Breast epithelium (tissue), 3 donors: Measurements from ENCODE around the gene CYP4F12.

Experiments
- CTCF ChIP-seq, 3 donors: fragments of 450-650 bp; IDR thresholded peaks; one replicate each; pipeline ENCODE4 v1.5.1; 2016 to 2017; ENCODE audit warnings: antibody characterized with exemption in 3 of 3, mild to moderate bottlenecking in 3 of 3, moderate library complexity in 3 of 3
- POLR2AphosphoS5 ChIP-seq, 3 donors: sonication (generic); formaldehyde crosslinking; IDR thresholded peaks; one replicate each; pipeline ENCODE4 v1.6.1; 2017; ENCODE audit warnings: antibody characterized with exemption in 3 of 3

- TF ChIP-seq CTCF (IDR thresholded peaks at IDR 0.05) (no peak), POLR2AphosphoS5 (IDR thresholded peaks at IDR 0.05) (no peak)
Observed at GRCh38 chr19:15666186-15666585, 6.7 kb upstream of the CYP4F12 start.
